Measurements from ENCODE around the gene SNU13. TPM values are rescaled to one million over a fixed set of nuclear protein-coding genes. Genes with fewer than 3 reads are reported as not detected.

The SNU13 gene
- total RNA-seq, 1 donor from 2014 or later = 143 TPM

GRCh38 chr22:41699264-41700107, 10.8 kb upstream of the SNU13 start, which contains the start of gene MEI1:
TSS of gene MEI1 (plus strand) at chr22:41699503. CDS start at chr22:41699539, 36 bp downstream.
- no peaks in the 10 kb centered on the region for H3K36me3 Mint-ChIP-seq
- Histone ChIP-seq H3K4me3 (no peak within 1 kb of the TSS), H3K9me3 (ENCODE audit: low read depth) (no peaks in the 10 kb centered on the region), H3K36me3 (no peaks in the 10 kb centered on the region), H3F3A (ENCODE audit: low read depth) (peaks cover 23% of the 10 kb centered on the region), H3K4me1 (peaks cover 16% of the 10 kb centered on the region), H3K4me2 (no peak within 1 kb of the TSS), H3K27me3 (no peaks in the 10 kb centered on the region), H2AFZ (replicated peaks) (no peak within 1 kb of the TSS), H4K20me1 (ENCODE audit: low read depth) (no peaks in the 10 kb centered on the region), H3K79me2 (ENCODE audit: low read depth) (no peaks in the 10 kb centered on the region), H3K27ac (no peak within 1 kb of the TSS), H3K9ac (no peak within 1 kb of the TSS)
- H3K9me3 Mint-ChIP-seq = no peaks in the 10 kb centered on the region
- no peak within 1 kb of the TSS for H3K4me3 Mint-ChIP-seq
- H3K27ac Mint-ChIP-seq = no peak within 1 kb of the TSS
- DNase-seq (ENCODE audit: low spot score) = peak; percentile 15
- TF ChIP-seq EZH2 (IDR thresholded peaks at IDR 0.05) = no peak
- no peak for TF ChIP-seq EZH2phosphoT487 (IDR thresholded peaks at IDR 0.05)
- no peak for TF ChIP-seq CTCF (IDR thresholded peaks at IDR 0.05)
- peaks cover 8% of the 10 kb centered on the region for H3K4me1 Mint-ChIP-seq
- peaks cover 7% of the 10 kb centered on the region for H3K27me3 Mint-ChIP-seq (ENCODE audit: insufficient read depth, low read depth)

- peaks cover 16% of the 10 kb centered on the region for H3K4me1 ChIP-seq
- no peak overlapping the region for H3K4me3 ChIP-seq
- no peaks in the 10 kb centered on the region for H4K20me1 ChIP-seq (ENCODE audit: low read depth)
- no peaks in the 10 kb centered on the region for H3K9me3 Mint-ChIP-seq
- TF ChIP-seq EZH2phosphoT487 (IDR thresholded peaks at IDR 0.05) = no peak
- TF ChIP-seq CTCF (IDR thresholded peaks at IDR 0.05) = peak; percentile 100
- H3K27me3 ChIP-seq = no peaks in the 10 kb centered on the region
- H3K27ac Mint-ChIP-seq = peak overlapping the region; percentile 77
- peak; percentile 96 for DNase-seq (ENCODE audit: low spot score)
- H3K9ac ChIP-seq = no peak overlapping the region
- H3K4me3 Mint-ChIP-seq = peak overlapping the region; percentile 65
- H3F3A ChIP-seq (ENCODE audit: low read depth) = peaks cover 23% of the 10 kb centered on the region
- H3K36me3 ChIP-seq = no peaks in the 10 kb centered on the region
- H3K27ac ChIP-seq = no peak overlapping the region
- H3K4me1 Mint-ChIP-seq = peaks cover 8% of the 10 kb centered on the region
- no peaks in the 10 kb centered on the region for H3K36me3 Mint-ChIP-seq
- peak overlapping the region; percentile 64 for H3K4me2 ChIP-seq
- H2AFZ ChIP-seq (replicated peaks) = peak overlapping the region; percentile 58
- peaks cover 3% of the 10 kb centered on the region for H3K27me3 Mint-ChIP-seq (ENCODE audit: insufficient read depth, low read depth)
- H3K9me3 ChIP-seq (ENCODE audit: low read depth) = no peaks in the 10 kb centered on the region
- no peaks in the 10 kb centered on the region for H3K79me2 ChIP-seq (ENCODE audit: low read depth)
Observed at GRCh38 chr22:41697126-41697775, 8.6 kb upstream of the SNU13 start.

- Histone ChIP-seq H3K4me1 (peaks cover 16% of the 10 kb centered on the region), H3K79me2 (ENCODE audit: low read depth) (no peaks in the 10 kb centered on the region), H4K20me1 (ENCODE audit: low read depth) (no peaks in the 10 kb centered on the region), H3K36me3 (no peaks in the 10 kb centered on the region), H3K27ac (no peak overlapping the region), H3F3A (ENCODE audit: low read depth) (peaks cover 23% of the 10 kb centered on the region), H3K4me2 (peak overlapping the region; percentile 64), H3K9me3 (ENCODE audit: low read depth) (no peaks in the 10 kb centered on the region), H3K27me3 (no peaks in the 10 kb centered on the region), H3K9ac (no peak overlapping the region), H2AFZ (replicated peaks) (peak overlapping the region; percentile 58), H3K4me3 (no peak overlapping the region)
- peaks cover 8% of the 10 kb centered on the region for H3K4me1 Mint-ChIP-seq
- TF ChIP-seq EZH2phosphoT487 (IDR thresholded peaks at IDR 0.05) (no peak), CTCF (IDR thresholded peaks at IDR 0.05) (no peak), EZH2 (IDR thresholded peaks at IDR 0.05) (no peak)
- peak overlapping the region; percentile 77 for H3K27ac Mint-ChIP-seq
- H3K4me3 Mint-ChIP-seq = peak overlapping the region; percentile 65
- no peaks in the 10 kb centered on the region for H3K9me3 Mint-ChIP-seq
- H3K27me3 Mint-ChIP-seq (ENCODE audit: insufficient read depth, low read depth) = peaks cover 3% of the 10 kb centered on the region
- no peak for DNase-seq (ENCODE audit: low spot score)
- no peaks in the 10 kb centered on the region for H3K36me3 Mint-ChIP-seq
Observed at GRCh38 chr22:41696703-41697102, 8.0 kb upstream of the SNU13 start.

All from neural progenitor cell (in vitro differentiated cells).